ENCODE data around the gene MTX1.
"Not testable (repeated sequence)": the region's sequence is repeated elsewhere in the genome, so short reads cannot be mapped to it uniquely, and the experiment has no call there.

Gene MTX1

GRCh38 chr1:155235375-155235774, 26.9 kb downstream of the MTX1 start:
- not testable (repeated sequence) for DNase-seq (ENCODE audit: low read depth in 3 of 3)

GRCh38 chr1:155236451-155236850, 28.0 kb downstream of the MTX1 start:
- DNase-seq (ENCODE audit: low read depth in 3 of 3) = no peak

DNA sequence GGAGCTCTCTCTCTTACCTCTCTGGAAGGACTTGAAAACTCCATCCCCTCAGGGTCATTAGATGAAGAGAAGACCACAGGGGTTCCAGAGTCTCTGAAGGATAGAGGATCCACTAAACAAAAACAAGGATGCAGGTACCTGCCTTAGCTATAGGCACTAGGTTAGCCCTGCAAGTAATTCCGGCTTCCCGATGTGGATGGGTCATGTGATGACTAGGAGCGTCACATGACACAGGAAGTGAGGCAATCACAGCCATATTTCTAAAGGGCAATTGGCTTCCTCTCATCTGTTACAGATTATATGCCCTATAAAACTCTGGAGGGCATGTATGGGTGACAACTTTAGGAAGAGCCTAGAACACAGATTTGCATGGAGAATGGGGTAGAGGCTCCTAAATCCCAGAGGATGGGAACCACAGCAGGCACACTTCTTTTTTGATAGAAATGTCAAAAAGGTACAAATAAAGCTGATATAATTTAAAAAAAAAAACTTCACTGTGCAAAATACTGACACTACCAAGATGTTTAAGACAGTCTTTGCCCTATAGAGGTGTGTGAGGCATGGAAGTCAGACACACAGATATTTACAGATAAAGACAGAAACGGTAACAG, 32.7 kb downstream of the MTX1 start:
- peak in 1 of 3 experiments; percentile 35 for DNase-seq (ENCODE audit: low read depth in 3 of 3)

DNA sequence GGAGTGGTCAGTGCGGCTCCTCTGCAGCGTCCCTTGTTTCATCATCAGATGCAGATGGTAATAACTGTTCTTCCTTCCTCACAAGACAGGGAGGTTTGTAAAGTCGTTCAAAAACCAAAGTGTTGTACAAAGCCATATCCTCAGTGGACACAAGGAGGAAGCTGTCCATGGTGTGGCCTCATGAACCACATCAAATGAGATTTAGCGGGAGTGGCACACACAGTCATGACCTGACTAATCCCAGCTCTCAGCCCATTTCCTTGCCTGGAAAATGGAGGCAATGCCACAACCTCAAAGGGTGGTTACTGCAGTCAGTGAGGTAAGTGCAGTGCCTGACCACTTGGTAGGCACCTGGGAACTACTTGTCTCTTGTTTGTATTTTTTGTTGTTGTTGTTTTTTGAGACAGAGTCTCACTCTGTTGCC, 33.4 kb downstream of the MTX1 start:
- DNase-seq (ENCODE audit: low read depth in 3 of 3) = no peak

DNA sequence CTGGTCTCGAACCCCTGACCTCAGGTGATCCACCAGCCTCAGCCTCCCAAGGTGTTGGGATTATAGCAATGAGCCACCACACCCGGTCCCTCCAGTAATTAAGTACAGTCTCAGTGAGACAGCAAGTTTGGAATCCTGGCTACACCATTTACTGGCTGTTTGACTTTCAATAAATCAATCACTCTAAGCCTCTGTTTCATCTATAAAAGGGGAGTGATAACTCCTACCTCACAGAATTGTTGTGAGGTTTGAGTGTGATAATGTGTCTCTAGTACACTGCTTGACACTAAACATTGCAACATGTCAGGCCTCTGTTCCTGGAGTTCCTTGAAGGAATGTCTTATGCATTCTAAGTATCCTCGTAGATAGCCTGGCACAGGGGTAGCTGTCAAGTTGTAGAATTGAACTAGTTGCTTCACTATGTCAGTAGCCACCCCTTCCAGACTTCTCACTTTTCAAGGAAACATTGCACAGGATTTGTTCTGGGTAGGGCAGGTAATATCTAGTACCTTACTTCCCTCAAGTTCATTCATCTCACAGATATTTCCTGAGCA, 34.4 kb downstream of the MTX1 start:
- no peak for DNase-seq (ENCODE audit: low read depth in 3 of 3)

- peak; percentile 76 to 84 (median 76) for DNase-seq (ENCODE audit: low read depth in 3 of 3)
Observed at GRCh38 chr1:155244368-155245162, 36.1 kb downstream of the MTX1 start.

DNA sequence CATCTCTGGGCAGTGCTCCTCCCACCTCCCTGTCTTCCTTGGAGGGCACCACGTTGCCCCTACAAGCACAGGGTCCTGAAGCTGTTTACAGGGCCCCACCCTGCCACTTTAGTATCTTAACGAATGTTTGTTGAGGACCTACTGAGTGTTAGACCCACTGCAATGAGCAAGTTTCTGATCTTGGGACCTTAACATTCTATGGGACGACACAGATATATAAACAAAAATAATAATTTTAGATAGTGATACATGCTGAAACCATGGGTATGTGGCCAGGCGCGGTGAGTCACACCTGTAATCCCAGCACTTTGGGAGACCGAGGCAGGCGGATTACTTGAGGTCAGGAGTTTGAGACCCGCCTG, 36.6 kb downstream of the MTX1 start:
- no peak for DNase-seq (ENCODE audit: low read depth in 3 of 3)

- DNase-seq (ENCODE audit: low read depth in 3 of 3) = not testable (repeated sequence)
Observed at GRCh38 chr1:155246796-155247195, 38.3 kb downstream of the MTX1 start.

DNA sequence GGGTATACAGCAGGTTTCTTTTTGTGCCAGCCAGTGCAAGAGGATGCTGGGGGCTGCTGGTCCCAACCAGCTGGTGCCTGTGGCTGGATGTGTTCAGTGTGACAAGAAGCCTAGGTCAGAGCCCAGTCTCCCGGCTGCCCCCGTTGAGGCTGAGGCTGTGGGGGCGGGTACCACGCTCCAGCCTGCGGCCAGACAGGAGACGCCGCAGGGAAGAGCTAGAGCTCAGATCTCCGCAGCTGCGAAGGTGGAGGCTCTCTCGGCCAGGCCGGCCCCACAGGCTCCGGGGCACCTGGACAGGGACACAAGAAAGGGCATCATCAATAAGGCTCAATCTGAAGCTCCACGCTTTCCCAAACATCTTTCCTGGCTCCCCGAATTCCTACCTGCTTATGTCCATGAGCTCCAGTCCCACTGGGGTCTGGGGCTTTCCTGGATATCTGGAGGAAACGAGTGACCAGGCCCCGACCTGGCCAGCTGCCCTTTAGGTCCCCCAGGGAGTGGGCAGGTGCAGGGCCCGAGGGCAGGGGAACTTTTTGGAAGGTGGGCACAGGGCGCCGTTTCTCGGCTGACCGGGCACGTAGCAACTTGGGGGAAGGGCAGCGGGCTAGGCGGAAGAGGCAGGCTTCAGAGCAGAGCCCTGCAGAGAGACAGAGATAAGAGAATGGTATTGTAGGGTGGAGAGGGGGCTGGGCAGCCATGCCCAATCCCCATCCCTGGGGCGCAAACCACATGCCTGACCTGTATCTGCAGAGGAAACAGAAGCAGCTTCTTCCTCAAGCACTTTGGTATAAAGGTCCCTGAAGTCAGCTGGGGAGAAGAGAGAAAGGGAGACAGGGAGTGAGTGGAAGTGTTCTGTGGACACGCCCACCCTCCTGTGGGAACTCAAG, 39.4 kb downstream of the MTX1 start:
- DNase-seq (ENCODE audit: low read depth in 3 of 3) = no peak

DNA sequence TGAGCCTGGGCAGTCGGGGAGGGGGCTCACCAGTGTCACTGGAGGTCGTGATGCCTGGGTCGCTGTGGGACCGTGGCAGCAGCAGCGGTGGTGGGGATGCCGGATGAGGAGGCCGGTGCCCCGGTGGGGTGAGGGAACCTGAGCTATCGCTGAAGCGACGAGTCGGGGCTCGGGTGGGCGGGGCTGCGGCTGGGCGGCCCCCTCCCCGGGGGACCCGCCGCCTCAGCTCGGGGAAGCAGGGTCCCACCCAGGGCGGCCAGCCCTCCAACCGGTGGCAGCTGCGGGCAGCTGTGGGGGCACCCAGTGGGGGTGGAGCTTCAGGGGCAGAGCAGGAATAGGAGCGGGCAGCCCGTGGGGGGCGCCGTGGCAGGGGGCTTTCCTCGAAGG, 41.7 kb downstream of the MTX1 start:
- DNase-seq (ENCODE audit: low read depth in 3 of 3) = no peak

DNA sequence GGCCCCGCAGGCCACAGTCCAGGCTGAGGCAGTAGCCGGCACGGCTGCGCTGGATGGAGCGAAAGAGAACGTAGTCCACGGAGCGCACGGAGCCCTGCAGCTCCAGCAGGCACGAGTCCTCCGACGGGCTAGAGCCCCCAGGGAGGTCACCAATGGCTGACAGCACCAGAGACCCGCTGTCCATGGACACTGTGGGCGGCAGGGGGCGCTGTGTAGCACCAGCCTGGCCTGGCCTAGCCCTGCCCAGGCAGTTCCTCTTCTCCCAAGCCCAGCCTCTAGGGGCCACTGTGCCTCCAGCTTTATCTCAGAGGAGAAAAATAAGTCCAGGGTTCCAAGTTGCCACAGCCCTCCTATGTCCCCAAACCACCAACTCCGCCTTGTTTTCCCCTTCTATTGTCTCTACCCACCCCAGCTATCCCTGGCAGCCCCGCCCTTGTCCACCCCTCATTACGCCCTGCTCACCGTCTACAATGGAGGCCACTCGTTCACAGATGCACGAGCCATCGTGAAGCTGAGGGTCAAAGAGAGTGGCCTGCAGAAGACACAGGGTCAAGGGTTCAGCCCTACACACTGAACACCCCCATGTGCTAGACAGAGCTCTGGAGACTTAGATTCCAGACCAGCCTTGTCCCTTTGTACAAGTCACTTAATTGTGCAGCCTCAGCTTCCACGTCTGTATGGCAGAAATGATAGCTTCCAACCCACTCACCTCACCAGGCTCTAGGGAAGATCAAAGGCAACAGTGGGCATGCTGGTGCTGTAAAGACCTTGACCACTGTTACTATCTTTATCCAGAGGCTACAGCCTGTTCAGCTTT, 42.3 kb downstream of the MTX1 start:
- peak; percentile 89 to 96 (median 94) for DNase-seq (ENCODE audit: low read depth in 3 of 3)

- DNase-seq (ENCODE audit: low read depth in 3 of 3) = no peak
Observed at GRCh38 chr1:155251566-155251965, 43.1 kb downstream of the MTX1 start.

DNA sequence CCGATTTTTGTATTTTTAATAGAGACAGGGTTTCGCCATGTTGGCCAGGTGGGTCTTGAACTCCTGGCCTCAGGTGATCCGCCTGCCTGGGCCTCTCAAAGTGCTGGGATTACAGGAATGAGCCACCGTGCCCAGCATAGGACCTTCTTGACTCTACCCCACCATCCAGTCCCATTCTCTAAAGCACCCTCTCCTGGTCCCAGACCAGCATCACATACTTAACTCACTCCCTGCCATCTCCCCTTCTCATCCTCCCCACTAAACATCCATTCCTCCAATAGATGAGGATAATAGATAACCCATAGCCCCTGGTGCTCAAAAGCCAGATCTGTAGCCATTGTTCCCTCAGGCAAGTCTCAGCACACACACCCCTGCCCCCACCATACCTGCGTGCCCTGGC, 44.7 kb downstream of the MTX1 start:
- no peak for DNase-seq (ENCODE audit: low read depth in 3 of 3)

DNA sequence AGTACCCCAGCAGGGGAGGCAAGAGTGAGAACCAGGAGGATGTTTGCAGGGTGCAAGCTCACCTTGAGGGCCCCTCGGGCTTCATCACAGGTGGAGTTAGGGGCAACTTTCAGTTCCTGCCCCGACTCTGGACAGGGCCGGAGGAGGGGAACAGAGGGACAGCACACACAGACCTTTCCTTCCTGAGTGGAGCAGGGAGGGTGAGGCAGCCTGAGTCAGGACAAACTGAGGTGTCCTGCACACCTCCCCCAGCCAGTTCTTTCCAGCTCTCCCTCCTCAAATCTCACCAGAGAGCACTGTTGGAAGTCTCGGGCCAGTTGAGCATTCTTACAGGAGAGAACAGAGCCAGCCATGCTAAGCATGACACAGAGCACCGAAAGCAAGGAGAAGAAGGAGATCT, 45.3 kb downstream of the MTX1 start:
- no peak for DNase-seq (ENCODE audit: low read depth in 3 of 3)

DNA sequence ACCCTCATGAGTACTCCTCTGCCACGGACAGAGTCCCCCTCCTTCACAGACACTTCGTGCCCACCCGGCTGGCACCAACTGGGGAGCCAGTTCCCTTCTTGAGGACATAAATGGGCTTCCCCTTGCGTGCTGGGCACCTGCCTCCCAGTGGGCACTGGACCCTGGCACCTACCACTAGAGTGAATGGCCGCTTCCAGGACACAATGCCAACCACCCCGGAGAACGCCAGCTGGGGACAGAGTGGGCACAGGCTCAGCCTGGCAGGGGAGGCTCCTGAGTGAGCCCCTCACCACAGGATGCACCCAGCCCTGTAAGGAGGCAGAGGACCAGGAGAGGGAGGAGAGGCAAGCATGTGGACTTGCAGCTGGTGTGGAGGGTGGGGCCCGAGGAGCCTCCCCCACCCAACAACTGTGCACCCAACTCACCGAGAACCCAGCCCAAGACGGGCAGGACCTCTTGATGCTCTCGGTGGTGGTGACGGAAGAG, 45.8 kb downstream of the MTX1 start:
- DNase-seq (ENCODE audit: low read depth in 3 of 3) = no peak

DNA sequence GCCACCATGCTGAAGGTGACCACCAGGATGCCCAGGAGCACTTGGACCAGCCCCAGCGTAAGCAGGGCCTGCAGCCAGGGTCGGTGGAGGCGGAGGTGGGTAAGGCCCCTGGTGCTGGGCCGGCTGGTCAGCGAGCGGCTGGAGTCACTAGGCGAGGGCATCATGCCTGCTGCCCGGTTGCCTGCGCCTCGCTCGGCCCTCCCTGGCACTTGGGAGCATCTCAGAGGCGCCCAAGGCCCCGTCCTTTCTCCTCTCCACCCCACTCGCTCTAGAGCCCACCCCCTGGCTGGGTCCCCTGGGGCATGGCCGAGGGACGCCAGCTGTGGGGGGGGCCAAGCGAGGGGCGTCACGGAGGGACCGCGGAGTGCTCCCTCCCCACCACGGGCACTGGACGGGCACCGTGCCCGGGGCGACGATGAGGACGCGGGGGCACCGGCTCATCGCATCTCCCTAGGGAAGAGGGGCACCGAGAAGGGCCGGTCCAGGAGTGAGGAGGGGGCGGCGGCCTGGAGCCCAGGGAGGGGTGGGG, 46.3 kb downstream of the MTX1 start:
- DNase-seq (ENCODE audit: low read depth in 3 of 3) = no peak

DNA sequence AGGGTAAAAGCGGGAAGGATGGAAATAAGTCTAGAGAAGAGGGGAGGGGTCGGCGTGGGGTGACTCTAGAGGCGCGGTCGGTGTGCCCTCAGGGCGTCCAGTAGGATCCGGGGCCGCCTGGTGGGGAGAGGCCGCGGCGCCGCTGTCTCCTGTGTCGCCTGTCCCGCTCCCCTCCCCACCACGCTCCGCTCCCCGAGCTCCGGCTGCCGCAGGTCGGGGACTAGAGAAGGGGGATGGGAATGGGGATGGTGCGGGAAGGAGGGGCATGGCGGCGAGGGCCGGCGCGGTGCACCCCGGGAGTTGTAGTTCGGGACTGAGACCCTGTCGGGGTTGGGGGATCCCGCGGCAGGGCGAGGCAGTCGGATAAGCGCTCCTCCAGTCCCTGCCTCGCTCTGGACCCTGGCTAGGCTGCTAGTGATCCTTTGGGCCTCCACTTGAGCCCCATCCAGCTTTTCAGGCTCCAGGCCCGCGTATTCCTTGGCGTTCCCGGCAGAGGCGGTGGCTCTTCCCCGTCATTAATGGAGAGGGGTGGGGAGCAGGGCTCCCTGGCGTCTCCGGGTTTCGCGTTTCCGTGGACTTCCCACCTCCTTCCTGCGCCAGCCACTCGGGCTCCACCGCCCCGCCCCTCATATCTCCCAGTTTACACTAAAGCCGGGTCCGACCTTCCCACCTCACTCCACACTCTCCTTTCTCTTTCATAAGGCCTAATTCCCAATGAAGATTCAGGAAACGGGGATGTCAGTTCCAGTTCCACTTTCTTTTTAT, 46.9 kb downstream of the MTX1 start, which contains the start of gene ENTREP3:
Gene ENTREP3 (minus strand): TSS at position 241 of the 765 bp plus-strand sequence. CDS start 606 bp downstream, outside the sequence.
- peak; percentile 62 to 67 (median 65) for DNase-seq (ENCODE audit: low read depth in 3 of 3)

GRCh38 chr1:155256058-155256852, 47.8 kb downstream of the MTX1 start:
- no peak for DNase-seq (ENCODE audit: low read depth in 3 of 3)

GRCh38 chr1:155260276-155260675, 51.8 kb downstream of the MTX1 start:
- DNase-seq (ENCODE audit: low read depth in 3 of 3) = no peak
